ENCODE results near the gene SKI.
"Not testable (repeated sequence)": the region's sequence is repeated elsewhere in the genome, so short reads cannot be mapped to it uniquely, and the experiment has no call there.

The SKI gene

GRCh38 chr1:2279817-2280216, 51.7 kb downstream of the SKI start:
- no peak for DNase-seq

GRCh38 chr1:2282556-2283270, 54.6 kb downstream of the SKI start:
- no peak for DNase-seq

- no peak for DNase-seq
These were observed 55.4 kb downstream of the SKI start for GRCh38 chr1:2283371-2283990.

GRCh38 chr1:2283991-2284895, 56.1 kb downstream of the SKI start:
- no peak for DNase-seq

GRCh38 chr1:2284932-2285331, 56.8 kb downstream of the SKI start:
- no peak for DNase-seq

GRCh38 chr1:2286923-2287322, 58.8 kb downstream of the SKI start:
- no peak for DNase-seq

GRCh38 chr1:2287649-2288048, 59.5 kb downstream of the SKI start:
- no peak for DNase-seq

- DNase-seq: no peak
These were observed 60.2 kb downstream of the SKI start for GRCh38 chr1:2288311-2288710.

GRCh38 chr1:2288816-2289536, 60.9 kb downstream of the SKI start:
- DNase-seq: no peak

GRCh38 chr1:2289607-2290006, 61.5 kb downstream of the SKI start:
- no peak for DNase-seq

- DNase-seq: no peak
These were observed 62.1 kb downstream of the SKI start for GRCh38 chr1:2290171-2290578.

GRCh38 chr1:2290595-2291510, 62.7 kb downstream of the SKI start:
- DNase-seq: peak; percentile 72

- no peak for DNase-seq
These were observed 63.5 kb downstream of the SKI start for GRCh38 chr1:2291577-2291976.

GRCh38 chr1:2292725-2293450, 64.8 kb downstream of the SKI start:
- DNase-seq: no peak

- no peak for DNase-seq
These were observed 66.1 kb downstream of the SKI start for GRCh38 chr1:2294033-2294724.

GRCh38 chr1:2294725-2295078, 66.6 kb downstream of the SKI start:
- DNase-seq: no peak

GRCh38 chr1:2295526-2295925, 67.4 kb downstream of the SKI start:
- DNase-seq: no peak

- not testable (repeated sequence) for DNase-seq
These were observed 68.1 kb downstream of the SKI start for GRCh38 chr1:2296211-2296610.

GRCh38 chr1:2296614-2297013, 68.5 kb downstream of the SKI start:
- no peak for DNase-seq

GRCh38 chr1:2297246-2298011, 69.3 kb downstream of the SKI start:
- no peak for DNase-seq
